Measurements from ENCODE around the gene SS18L1.

The SS18L1 gene

DNA sequence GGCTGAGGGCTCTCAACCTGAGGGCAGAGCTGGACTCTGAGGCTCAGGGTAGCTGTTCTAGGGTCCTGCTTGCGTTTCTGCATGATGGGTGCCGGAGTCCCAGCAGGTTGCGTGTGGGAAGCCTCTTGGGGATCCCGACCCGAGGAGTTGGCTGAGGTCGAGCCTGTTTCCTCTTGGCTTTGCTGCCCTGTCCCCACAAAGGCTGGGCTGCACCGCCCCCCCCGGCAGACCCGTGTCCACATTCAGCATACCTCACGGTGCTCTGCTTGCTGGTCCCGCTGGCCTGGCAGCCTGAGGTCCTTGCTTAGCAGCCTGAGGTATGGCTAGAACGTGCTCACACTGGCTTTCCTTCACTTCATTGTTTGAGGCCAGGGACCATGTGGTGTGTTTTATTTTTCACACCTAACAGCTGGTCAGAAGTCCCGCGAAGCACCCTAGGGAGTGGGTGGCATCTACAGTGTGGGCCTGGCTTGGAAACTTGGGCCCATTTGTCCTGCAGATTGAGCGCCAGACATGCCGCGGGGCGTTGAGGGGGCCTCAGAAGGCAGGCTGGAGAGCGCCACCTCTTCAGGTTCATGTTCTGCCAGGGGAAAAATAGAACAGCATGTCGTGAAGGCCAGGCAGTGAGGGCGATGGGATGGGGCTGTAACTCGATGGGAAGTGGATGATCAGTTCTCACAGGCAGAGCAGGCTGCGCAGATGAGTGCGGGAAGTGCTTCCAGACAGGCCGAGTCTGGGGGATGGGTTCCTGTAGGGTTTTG lies 11.8 kb upstream of the SS18L1 start:
- POLR2A ChIA-PET = interaction anchor here (4.6 kb wide), 1 partner anchor 9 kb away, joined by 29 read pairs; the partner anchor contains the start of gene LSM14B
- H3K4me3 ChIP-seq (ENCODE audit: low read depth, low read length) = no peak overlapping the region
- CTCF ChIA-PET = interaction anchor here (1.6 to 11.6 kb wide), 3 partner anchors 9 to 122 kb away, joined by 3 to 134 read pairs (median 4); no protein-coding TSS in a partner anchor
- no peak for DNase-seq (ENCODE audit: low read depth, low spot score)
- TF ChIP-seq, protein P1, sequence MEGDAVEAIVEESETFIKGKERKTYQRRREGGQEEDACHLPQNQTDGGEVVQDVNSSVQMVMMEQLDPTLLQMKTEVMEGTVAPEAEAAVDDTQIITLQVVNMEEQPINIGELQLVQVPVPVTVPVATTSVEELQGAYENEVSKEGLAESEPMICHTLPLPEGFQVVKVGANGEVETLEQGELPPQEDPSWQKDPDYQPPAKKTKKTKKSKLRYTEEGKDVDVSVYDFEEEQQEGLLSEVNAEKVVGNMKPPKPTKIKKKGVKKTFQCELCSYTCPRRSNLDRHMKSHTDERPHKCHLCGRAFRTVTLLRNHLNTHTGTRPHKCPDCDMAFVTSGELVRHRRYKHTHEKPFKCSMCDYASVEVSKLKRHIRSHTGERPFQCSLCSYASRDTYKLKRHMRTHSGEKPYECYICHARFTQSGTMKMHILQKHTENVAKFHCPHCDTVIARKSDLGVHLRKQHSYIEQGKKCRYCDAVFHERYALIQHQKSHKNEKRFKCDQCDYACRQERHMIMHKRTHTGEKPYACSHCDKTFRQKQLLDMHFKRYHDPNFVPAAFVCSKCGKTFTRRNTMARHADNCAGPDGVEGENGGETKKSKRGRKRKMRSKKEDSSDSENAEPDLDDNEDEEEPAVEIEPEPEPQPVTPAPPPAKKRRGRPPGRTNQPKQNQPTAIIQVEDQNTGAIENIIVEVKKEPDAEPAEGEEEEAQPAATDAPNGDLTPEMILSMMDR (IDR thresholded peaks at IDR 0.05; ENCODE audit: insufficient read depth, low read length, missing control alignments) = no peak

DNA sequence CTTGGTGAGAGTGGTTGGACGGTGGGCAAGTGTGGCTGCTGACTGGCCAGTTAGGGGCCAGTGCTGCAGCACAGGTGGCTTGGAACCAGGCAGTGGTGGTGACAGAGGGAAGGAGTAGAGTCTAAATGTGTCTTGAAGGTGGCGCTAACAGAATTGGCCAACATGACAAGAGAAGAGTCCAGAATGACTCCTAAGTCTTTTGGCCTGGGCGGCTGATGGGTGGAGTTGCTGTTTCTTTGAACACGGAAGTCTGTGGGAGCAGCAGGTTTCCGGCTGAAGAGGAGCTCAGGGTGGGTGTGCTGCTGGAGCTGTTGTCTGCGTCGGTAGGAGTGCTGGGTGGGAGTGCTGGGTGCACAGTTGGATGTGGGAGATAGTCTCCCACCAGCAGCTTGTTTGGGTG lies 11.1 kb upstream of the SS18L1 start:
- TF ChIP-seq, protein P1 (IDR thresholded peaks at IDR 0.05; ENCODE audit: insufficient read depth, low read length, missing control alignments) = no peak
- POLR2A ChIA-PET = interaction anchor here (0.9 to 4.6 kb wide), 2 partner anchors 9 to 10 kb away, joined by 3 to 29 read pairs; partner anchors contain the start of gene LSM14B
- CTCF ChIA-PET = interaction anchor here (1.2 to 11.6 kb wide), 3 partner anchors 9 to 123 kb away, joined by 4 to 134 read pairs (median 5); no protein-coding TSS in a partner anchor
- DNase-seq (ENCODE audit: low read depth, low spot score) = no peak
- no peak overlapping the region for H3K4me3 ChIP-seq (ENCODE audit: low read depth, low read length)

DNA sequence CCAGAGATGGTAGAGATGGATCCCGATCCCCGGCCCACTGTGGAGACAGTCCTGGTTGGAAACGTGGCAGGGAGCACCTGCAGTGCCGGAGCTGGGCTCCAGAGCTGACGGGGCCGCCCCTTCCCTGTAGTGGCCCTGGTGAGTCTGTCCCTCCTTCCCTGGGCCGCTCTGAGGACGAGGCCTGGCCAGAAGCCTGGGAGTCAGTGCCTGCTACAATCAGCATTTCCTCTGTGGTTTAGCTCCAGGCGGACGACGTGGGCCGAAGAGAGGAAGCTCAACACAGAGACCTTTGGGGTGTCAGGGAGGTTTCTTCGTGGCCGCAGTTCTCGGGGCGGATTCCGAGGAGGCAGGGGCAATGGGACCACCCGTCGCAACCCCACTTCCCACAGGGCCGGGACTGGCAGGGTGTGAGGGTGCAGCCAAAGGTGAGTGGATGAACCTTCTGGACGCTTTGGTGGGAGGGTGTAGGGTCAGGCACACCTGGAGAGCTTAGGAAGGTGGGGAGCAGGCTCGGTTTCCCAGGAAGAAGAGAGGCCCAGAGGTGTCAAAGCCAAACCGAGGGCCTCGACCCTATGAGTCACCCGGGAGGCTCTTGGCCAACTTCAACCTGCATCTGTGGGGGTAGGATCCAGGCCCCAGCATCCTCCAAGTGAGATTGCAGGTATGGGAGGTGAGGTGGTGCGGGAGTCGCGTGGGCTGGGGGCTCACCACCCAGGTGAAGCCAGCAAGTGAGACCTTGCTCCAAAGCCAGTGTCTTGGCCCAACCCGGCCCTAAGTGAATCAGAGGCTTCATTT lies 10.3 kb upstream of the SS18L1 start:
- ChIA-PET CTCF (interaction anchor here (1.2 to 11.6 kb wide), 4 partner anchors 8 to 124 kb away, joined by 4 to 134 read pairs (median 4); partner anchors contain the start of gene LSM14B), POLR2A (interaction anchor here (0.9 to 4.6 kb wide), 3 partner anchors 9 to 67 kb away, joined by 3 to 29 read pairs (median 5); partner anchors contain the start of genes LSM14B and TAF4)
- DNase-seq (ENCODE audit: low read depth, low spot score) = no peak
- TF ChIP-seq, protein P1 (IDR thresholded peaks at IDR 0.05; ENCODE audit: insufficient read depth, low read length, missing control alignments) = no peak
- H3K4me3 ChIP-seq (ENCODE audit: low read depth, low read length) = no peak overlapping the region

DNA sequence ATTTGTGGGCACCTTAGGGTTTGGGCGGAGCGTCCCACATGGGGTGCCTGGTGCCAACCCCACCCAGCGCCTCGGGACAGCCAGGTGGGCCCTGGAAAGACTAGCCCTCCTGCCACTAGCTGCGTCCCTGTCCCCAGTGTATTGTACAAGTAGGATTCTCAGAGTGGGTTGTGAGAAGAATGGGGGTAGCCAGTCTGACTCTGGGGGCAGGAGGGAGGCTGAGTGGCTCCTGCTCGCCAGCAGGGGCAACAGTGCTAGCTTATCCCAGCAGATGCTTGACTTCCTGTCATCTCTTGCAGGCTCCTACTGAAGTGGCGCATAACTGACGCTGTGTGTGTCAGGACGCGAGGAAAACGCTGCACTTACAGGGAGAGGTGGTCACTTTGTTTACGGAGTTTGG lies 9.7 kb upstream of the SS18L1 start:
- H3K4me3 ChIP-seq (ENCODE audit: low read depth, low read length) = no peak overlapping the region
- POLR2A ChIA-PET = interaction anchor here (1.1 to 4.6 kb wide), 2 partner anchors 11 to 68 kb away, joined by 5 to 29 read pairs; partner anchors contain the start of genes LSM14B and TAF4
- CTCF ChIA-PET = interaction anchor here (1.2 to 11.6 kb wide), 4 partner anchors 7 to 125 kb away, joined by 4 to 134 read pairs (median 19); partner anchors contain the start of gene LSM14B
- DNase-seq (ENCODE audit: low read depth, low spot score) = no peak
- TF ChIP-seq, protein P1 (IDR thresholded peaks at IDR 0.05; ENCODE audit: insufficient read depth, low read length, missing control alignments) = peak; percentile 13

DNA sequence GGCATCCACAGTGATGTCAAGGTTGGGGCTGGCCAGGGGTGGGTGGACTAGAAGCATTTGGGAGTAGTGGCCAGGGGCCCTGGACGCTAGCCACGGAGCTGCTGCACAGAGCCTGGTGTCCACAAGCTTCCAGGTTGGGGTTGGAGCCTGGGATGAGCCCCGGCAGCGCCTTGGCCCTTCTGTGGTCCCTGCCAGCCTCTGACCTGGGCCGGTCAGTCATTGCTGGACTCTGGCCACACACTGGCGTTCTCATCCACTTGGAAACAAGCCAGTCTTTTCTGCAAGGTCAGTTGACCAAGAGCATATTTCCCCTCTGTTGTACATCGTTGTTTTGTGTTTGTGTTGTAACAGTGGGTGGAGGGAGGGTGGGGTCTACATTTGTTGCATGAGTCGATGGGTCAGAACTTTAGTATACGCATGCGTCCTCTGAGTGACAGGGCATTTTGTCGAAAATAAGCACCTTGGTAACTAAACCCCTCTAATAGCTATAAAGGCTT lies 8.8 kb upstream of the SS18L1 start:
- DNase-seq (ENCODE audit: low read depth, low spot score) = no peak
- ChIA-PET CTCF (interaction anchor here (0.6 to 11.6 kb wide), 8 partner anchors 8 to 126 kb away, joined by 3 to 134 read pairs (median 6); no protein-coding TSS in a partner anchor), POLR2A (interaction anchor here (1.1 to 4.6 kb wide), 3 partner anchors 12 to 69 kb away, joined by 5 to 29 read pairs (median 5); partner anchors contain the start of genes LSM14B and TAF4)
- H3K4me3 ChIP-seq (ENCODE audit: low read depth, low read length) = no peak overlapping the region
- TF ChIP-seq, protein P1 (IDR thresholded peaks at IDR 0.05; ENCODE audit: insufficient read depth, low read length, missing control alignments) = no peak

Measured in AG04449 (cell line).